ENCODE results near the gene HOMEZ.

The HOMEZ gene

DNA sequence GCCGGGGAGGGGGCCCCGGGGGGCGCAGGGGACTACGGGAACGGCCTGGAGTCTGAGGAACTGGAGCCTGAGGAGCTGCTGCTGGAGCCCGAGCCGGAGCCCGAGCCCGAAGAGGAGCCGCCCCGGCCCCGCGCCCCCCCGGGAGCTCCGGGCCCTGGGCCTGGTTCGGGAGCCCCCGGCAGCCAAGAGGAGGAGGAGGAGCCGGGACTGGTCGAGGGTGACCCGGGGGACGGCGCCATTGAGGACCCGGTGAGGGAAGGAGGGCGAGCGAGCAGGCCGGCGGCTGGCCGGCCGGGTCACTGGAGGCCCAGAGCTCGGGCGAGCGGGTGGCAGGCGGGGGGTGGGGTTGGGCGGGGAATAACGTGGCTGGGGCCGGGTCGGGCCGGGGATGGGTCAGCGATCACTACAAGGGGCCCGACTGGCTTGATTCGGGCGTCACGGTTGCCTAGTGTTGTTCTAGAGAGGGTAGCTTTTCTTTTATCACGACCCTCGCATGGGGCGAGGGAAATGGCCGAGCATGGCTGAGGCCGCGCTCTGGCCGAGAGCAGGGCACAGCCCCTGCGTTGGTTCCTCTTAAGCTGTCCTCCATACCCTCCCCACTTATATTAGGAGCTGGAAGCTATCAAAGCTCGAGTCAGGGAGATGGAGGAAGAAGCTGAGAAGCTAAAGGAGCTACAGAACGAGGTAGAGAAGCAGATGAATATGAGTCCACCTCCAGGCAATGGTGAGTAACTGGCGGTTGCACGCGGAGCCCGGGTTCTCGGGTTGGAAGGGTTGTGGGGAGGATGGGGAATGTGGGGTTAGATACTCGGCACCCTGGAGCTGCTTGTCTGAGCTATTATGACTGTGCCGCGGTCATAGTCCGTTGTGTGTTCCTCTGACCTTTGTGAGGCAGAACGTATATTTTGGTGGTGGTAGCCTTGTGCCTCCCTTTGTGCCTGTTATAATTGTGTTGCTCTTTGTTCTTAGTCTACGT lies 35.9 kb upstream of the HOMEZ start:
- H3K9ac ChIP-seq (ENCODE audit: low read length), result peak overlapping the region; percentile 98
- DNase-seq (ENCODE audit: low read depth), result peak; percentile 75
- peaks cover 48% of the 10 kb centered on the region for H3K36me3 ChIP-seq (ENCODE audit: control insufficient read depth, insufficient read depth, low read length, severe bottlenecking)

DNA sequence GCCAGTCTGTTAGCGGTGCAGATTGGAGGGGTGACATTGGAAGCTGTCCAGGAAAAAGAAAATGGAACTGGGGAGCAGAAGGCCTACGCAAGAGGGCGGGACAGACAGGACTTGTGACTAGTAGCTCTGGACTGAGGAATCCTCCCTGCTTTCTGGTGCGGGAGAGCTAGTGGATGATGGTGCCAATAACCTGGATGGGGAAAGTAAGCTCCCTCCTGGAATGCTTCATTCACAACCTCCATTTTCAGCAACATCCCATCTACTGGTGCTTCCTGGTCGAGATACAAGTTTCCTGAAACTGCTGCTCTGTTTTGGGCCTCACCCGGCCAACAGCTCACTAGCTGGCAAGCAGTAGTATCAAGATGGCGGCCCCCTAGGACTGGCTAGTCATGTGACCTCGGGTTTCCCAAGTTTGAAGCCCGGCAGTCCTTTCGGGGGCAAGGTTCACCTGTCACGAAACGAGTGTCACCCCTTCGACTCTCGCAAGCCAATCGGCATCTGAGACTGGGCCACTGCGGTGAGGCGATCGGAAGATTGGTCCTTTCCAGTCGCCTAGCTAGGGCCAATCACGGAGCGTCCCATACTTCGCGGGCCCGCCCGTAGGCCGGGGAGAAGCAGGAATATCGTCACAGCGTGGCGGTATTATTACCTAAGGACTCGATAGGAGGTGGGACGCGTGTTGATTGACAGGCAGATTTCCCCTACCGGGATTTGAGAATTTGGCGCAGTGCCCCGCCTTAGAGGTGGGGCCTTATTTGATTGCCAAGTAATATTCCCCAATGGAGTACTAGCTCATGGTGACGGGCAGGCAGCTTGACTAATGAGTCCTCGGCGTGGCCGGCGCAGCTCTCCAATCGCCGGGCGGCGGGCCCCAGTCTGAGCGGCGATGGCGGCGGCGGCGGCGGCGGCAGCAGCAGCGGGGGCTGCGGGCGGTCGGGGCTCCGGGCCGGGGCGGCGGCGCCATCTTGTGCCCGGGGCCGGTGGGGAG lies 34.9 kb upstream of the HOMEZ start, which contains the start of gene PABPN1:
TSS of gene PABPN1 (plus strand) at position 874 of the 988 bp plus-strand sequence. CDS start at position 887, 13 bp downstream.
- Histone ChIP-seq H3K4me3 (ENCODE audit: low read length) (peak within 1 kb of the TSS; percentile 99), H3K4me1 (ENCODE audit: control insufficient read depth, insufficient read depth, low read length) (peaks cover 26% of the 10 kb centered on the region), H3K36me3 (ENCODE audit: control insufficient read depth, insufficient read depth, low read length, severe bottlenecking) (peaks cover 46% of the 10 kb centered on the region), H3K27me3 (replicated peaks; ENCODE audit: control insufficient read depth, insufficient read depth, low read length) (no peaks in the 10 kb centered on the region), H3K9ac (ENCODE audit: low read length) (peak within 1 kb of the TSS; percentile 98), H3K9me3 (ENCODE audit: control insufficient read depth, low read length) (no peaks in the 10 kb centered on the region)
- peak; percentile 100 for DNase-seq (ENCODE audit: low read depth)

More for the DNA sequence above, 35.9 kb upstream of the HOMEZ start:
- peaks cover 26% of the 10 kb centered on the region for H3K4me1 ChIP-seq (ENCODE audit: control insufficient read depth, insufficient read depth, low read length)
- peak overlapping the region; percentile 99 for H3K4me3 ChIP-seq (ENCODE audit: low read length)
- H3K27me3 ChIP-seq (replicated peaks; ENCODE audit: control insufficient read depth, insufficient read depth, low read length), result no peaks in the 10 kb centered on the region
- no peaks in the 10 kb centered on the region for H3K9me3 ChIP-seq (ENCODE audit: control insufficient read depth, low read length)

DNA sequence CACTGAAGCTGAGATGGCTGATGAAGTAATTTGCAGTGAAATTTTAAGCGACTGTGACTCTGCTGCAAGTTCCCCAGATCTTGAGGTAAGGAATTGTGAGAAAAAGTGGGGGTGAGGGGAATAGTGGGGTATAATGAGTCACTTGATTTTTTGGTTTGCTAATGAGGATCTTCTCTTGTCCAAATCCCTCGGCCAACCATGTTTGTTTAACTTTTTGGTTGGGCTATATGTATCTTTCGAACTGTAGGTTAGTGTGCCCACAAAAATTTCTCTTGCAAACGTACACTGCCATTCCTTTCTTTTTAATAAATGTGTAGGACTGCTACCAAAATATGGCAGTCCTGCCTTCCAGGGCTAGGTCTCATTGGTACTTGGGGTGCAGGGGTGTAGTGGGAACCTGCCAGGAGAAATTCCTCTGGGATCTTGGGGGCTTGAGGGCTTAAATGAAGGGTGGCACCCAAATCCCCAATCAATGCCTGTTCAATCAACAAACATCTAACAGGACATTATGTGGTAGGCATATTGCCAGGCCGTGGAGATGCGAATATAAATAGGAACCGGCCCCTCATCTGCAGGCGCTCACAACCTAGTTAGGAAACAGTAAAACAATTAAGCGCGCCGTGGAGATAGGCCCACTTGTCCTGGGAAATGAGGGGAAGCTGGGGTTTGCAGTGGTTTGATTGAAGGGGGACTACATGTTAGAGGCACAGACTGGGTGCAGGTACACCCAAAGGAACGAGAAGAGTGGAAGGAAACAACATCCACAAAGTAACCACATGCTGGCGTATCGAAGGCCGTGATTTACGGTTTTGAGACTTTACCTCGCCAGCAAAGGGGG lies 34.0 kb upstream of the HOMEZ start:
- Histone ChIP-seq H3K9me3 (ENCODE audit: control insufficient read depth, low read length) (no peaks in the 10 kb centered on the region), H3K27me3 (replicated peaks; ENCODE audit: control insufficient read depth, insufficient read depth, low read length) (no peaks in the 10 kb centered on the region), H3K4me1 (ENCODE audit: control insufficient read depth, insufficient read depth, low read length) (peaks cover 26% of the 10 kb centered on the region), H3K9ac (ENCODE audit: low read length) (peak overlapping the region; percentile 67), H3K36me3 (ENCODE audit: control insufficient read depth, insufficient read depth, low read length, severe bottlenecking) (peaks cover 44% of the 10 kb centered on the region), H3K4me3 (ENCODE audit: low read length) (peak overlapping the region; percentile 66)
- DNase-seq (ENCODE audit: low read depth), result no peak

DNA sequence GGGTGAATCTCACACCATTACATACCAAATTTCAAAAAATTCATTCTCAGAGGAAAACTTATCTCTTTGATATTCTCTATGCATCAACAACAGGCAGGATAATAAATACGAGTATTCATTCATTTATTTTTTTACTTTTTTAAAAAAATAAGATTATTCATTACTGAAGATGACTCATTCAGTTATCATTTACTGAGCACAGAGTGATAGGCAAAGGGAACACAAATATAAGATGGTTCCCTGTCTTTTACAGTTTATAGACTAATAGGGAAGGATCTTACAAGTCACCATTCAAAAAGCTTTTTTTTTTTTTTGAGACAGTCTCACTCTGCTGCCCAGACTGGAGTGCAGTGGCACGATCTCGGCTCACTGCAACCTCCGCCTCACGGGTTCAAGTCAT lies 30.4 kb upstream of the HOMEZ start:
- no peaks in the 10 kb centered on the region for H3K9me3 ChIP-seq (ENCODE audit: control insufficient read depth, low read length)
- H3K27me3 ChIP-seq (replicated peaks; ENCODE audit: control insufficient read depth, insufficient read depth, low read length), result no peaks in the 10 kb centered on the region
- no peak overlapping the region for H3K9ac ChIP-seq (ENCODE audit: low read length)
- DNase-seq (ENCODE audit: low read depth), result no peak
- peaks cover 40% of the 10 kb centered on the region for H3K36me3 ChIP-seq (ENCODE audit: control insufficient read depth, insufficient read depth, low read length, severe bottlenecking)
- H3K4me3 ChIP-seq (ENCODE audit: low read length), result no peak overlapping the region
- H3K4me1 ChIP-seq (ENCODE audit: control insufficient read depth, insufficient read depth, low read length), result peaks cover 9% of the 10 kb centered on the region

DNA sequence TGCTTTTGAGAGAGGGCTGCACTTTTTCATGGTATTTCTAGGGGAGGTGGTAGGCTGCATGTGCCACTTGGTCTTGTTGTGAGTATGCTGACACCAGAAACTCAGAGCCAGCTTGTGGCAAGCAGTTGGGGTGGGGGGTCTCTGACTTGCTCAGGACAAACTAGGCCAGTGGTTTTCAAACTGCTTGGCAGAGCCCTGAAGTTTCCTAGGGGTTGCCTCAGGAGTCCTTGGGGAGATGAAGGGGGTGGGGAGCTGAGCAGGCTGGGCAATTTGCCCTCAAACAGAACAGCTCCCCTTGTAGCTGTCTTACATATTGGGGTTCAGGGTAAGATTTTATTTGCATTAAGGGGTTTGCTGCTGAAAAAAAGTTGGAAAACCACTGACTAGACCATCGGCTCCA lies 24.6 kb upstream of the HOMEZ start:
- peak overlapping the region; percentile 21 for H3K4me3 ChIP-seq (ENCODE audit: low read length)
- peaks cover 46% of the 10 kb centered on the region for H3K4me1 ChIP-seq (ENCODE audit: control insufficient read depth, insufficient read depth, low read length)
- H3K36me3 ChIP-seq (ENCODE audit: control insufficient read depth, insufficient read depth, low read length, severe bottlenecking), result peaks cover 55% of the 10 kb centered on the region
- DNase-seq (ENCODE audit: low read depth), result no peak
- no peaks in the 10 kb centered on the region for H3K9me3 ChIP-seq (ENCODE audit: control insufficient read depth, low read length)
- H3K27me3 ChIP-seq (replicated peaks; ENCODE audit: control insufficient read depth, insufficient read depth, low read length), result no peaks in the 10 kb centered on the region
- H3K9ac ChIP-seq (ENCODE audit: low read length), result peak overlapping the region; percentile 9

DNA sequence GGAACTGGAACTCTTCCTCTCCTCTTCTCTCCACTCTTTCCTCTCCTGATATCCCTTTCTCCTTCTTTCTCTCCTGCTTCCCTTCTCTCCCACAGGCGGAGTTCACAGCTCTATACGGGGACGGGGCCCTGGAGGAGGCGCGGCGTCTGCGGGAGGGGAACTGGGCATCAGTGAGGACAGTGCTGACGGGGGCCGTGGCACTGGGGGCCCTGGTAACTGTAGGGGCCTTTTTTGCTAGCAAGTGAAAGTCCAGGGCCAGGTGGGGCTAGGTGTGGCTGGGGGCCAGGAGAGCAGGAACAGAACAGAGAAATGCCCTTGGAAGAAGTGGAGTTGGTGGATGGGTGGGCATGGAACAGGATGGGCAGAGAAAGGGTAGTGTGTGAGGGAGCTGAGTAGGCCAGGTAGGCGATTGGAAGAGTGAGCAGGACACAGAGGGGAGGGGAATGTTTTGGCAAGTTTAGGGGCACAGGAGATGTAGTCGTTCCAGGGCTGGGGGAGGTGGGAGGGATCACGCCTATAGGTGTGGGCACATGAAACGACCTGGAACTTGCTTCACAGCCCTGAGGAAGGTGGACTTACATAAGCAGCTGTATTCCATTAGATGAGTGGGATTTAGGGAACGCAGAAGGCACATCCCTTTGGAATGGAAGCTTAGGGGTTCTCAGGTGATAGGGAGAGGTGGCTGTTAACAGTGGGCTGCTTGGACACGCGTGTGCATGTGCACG lies 23.0 kb upstream of the HOMEZ start:
- H3K36me3 ChIP-seq (ENCODE audit: control insufficient read depth, insufficient read depth, low read length, severe bottlenecking), result peaks cover 47% of the 10 kb centered on the region
- H3K4me1 ChIP-seq (ENCODE audit: control insufficient read depth, insufficient read depth, low read length), result peaks cover 47% of the 10 kb centered on the region
- H3K9me3 ChIP-seq (ENCODE audit: control insufficient read depth, low read length), result no peaks in the 10 kb centered on the region
- peak overlapping the region; percentile 99 for H3K4me3 ChIP-seq (ENCODE audit: low read length)
- peak overlapping the region; percentile 99 for H3K9ac ChIP-seq (ENCODE audit: low read length)
- no peaks in the 10 kb centered on the region for H3K27me3 ChIP-seq (replicated peaks; ENCODE audit: control insufficient read depth, insufficient read depth, low read length)
- no peak for DNase-seq (ENCODE audit: low read depth)

DNA sequence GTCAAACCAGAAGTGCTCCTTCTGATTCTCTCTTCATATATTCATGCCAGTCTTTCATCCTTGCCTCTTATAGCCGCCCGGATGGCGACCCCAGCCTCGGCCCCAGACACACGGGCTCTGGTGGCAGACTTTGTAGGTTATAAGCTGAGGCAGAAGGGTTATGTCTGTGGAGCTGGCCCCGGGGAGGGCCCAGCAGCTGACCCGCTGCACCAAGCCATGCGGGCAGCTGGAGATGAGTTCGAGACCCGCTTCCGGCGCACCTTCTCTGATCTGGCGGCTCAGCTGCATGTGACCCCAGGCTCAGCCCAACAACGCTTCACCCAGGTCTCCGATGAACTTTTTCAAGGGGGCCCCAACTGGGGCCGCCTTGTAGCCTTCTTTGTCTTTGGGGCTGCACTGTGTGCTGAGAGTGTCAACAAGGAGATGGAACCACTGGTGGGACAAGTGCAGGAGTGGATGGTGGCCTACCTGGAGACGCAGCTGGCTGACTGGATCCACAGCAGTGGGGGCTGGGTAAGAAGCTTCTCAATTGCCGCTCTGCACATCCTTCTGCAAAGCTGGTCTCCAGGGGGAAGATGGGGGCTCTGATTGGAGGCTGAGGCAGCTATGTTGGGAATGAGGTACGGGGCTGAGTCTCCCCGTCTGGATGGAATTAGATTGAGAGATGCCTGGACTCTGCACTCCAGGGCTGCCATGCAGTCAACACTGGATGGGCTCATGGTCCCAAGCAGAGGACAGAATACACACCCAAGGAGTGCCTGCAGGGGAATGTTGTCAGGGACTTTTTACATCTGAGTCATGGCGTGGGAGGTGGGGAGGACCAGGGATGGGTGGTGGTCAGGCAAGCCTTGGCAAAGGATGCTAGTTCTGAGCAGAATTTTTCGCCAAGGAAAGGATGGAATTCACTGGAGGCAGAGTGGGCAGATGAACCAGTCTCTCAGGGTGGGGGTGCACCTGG lies 22.0 kb upstream of the HOMEZ start:
- Histone ChIP-seq H3K4me1 (ENCODE audit: control insufficient read depth, insufficient read depth, low read length) (peaks cover 47% of the 10 kb centered on the region), H3K4me3 (ENCODE audit: low read length) (peak overlapping the region; percentile 99), H3K9ac (ENCODE audit: low read length) (peak overlapping the region; percentile 99), H3K36me3 (ENCODE audit: control insufficient read depth, insufficient read depth, low read length, severe bottlenecking) (peaks cover 47% of the 10 kb centered on the region), H3K27me3 (replicated peaks; ENCODE audit: control insufficient read depth, insufficient read depth, low read length) (no peaks in the 10 kb centered on the region), H3K9me3 (ENCODE audit: control insufficient read depth, low read length) (no peaks in the 10 kb centered on the region)
- no peak for DNase-seq (ENCODE audit: low read depth)

DNA sequence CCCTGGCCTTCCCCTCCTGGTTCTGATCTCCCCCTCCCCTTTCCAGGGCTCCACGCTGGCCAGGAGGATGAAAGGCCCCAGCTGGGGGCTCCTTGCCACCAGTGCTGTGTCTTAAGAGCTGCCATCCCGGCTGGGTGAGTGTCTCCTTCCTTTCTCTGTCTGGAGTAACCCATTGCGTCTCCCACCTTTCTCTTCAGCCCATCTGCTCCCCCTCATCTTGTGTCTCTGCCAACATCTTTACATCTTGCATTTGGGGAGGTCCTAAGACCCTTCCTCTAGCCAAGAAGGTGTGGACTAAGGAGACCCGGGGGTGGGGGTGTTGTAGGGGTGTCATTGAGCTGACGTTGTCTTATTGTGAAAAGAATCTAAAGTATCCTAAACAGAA lies 21.2 kb upstream of the HOMEZ start:
- Histone ChIP-seq H3K27me3 (replicated peaks; ENCODE audit: control insufficient read depth, insufficient read depth, low read length) (no peaks in the 10 kb centered on the region), H3K36me3 (ENCODE audit: control insufficient read depth, insufficient read depth, low read length, severe bottlenecking) (peaks cover 41% of the 10 kb centered on the region), H3K9me3 (ENCODE audit: control insufficient read depth, low read length) (no peaks in the 10 kb centered on the region), H3K4me1 (ENCODE audit: control insufficient read depth, insufficient read depth, low read length) (peaks cover 47% of the 10 kb centered on the region), H3K4me3 (ENCODE audit: low read length) (peak overlapping the region; percentile 99), H3K9ac (ENCODE audit: low read length) (peak overlapping the region; percentile 99)
- DNase-seq (ENCODE audit: low read depth), result no peak

DNA sequence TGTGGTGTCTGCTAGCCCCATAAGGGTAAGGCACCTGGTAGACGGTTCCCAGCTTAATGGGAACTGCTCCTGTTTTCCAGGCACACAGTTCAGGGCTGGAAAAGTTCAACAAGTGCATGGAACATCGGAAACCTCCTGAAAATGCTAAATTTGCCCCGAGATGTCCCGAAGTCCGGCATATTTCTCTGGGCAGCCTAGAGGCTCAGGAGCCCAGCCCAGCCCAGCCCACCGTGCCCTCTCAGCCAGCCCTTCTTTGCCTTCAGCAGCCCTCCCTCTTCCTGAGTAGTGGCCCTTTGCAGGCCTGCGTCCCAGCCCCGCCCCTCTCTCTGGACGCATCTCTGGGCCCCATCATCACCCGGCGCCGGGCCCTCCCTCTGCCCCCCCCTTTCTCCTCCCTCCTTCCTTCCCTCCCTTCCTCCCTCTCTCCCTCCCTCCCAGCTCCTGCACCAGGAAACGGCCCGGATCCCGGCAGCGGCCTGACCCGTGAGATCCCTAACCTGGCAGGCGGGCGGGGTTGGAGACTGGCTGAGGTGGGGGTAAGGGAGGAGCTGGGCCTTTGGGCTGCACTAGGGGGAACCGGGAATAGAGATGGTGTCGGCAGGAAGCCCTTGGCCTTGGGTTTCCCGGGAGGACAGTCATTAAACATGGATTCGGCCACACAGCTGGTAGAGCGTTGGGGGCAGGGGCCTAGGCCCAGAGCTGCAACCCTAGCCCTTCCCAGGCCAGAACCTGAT lies 20.6 kb upstream of the HOMEZ start, which contains the start of gene BCL2L2:
TSS of gene BCL2L2 (plus strand) at position 422 of the 734 bp plus-strand sequence. CDS start 935 bp downstream, outside the sequence.
- Histone ChIP-seq H3K4me3 (ENCODE audit: low read length) (peak within 1 kb of the TSS; percentile 99), H3K36me3 (ENCODE audit: control insufficient read depth, insufficient read depth, low read length, severe bottlenecking) (peaks cover 35% of the 10 kb centered on the region), H3K9ac (ENCODE audit: low read length) (peak within 1 kb of the TSS; percentile 99), H3K9me3 (ENCODE audit: control insufficient read depth, low read length) (no peaks in the 10 kb centered on the region), H3K27me3 (replicated peaks; ENCODE audit: control insufficient read depth, insufficient read depth, low read length) (no peaks in the 10 kb centered on the region), H3K4me1 (ENCODE audit: control insufficient read depth, insufficient read depth, low read length) (peaks cover 47% of the 10 kb centered on the region)
- peak; percentile 96 for DNase-seq (ENCODE audit: low read depth)
